Peyer's patch (tissue), 4 donors: ENCODE measurements around the gene ISCA2.

Source experiments
- CTCF ChIP-seq, 6 experiments: fragments of 450-650 bp in 4 of 6; fragments of 200-600 bp in 2 of 6; sonication (generic) in 1 of 6; IDR thresholded peaks; one replicate each; pipeline ENCODE4 v1.5.1; 2017 to 2019; ENCODE audit warnings: antibody characterized with exemption in 6 of 6, mild to moderate bottlenecking in 3 of 6, moderate library complexity in 1 of 6
- POLR2A ChIP-seq, 2 donors: fragments of 450-650 bp; IDR thresholded peaks; one replicate each; pipeline ENCODE4 v1.5.1; 2017; ENCODE audit warnings: antibody characterized with exemption in 2 of 2, mild to moderate bottlenecking in 2 of 2, moderate library complexity in 2 of 2

GRCh38 chr14:74508844-74509428 lies 15.4 kb downstream of the ISCA2 start:
- TF ChIP-seq POLR2A (IDR thresholded peaks at IDR 0.05) (no peak), CTCF (IDR thresholded peaks at IDR 0.05) (no peak)
